HG03064 (cell line): ENCODE results near the gene TMED1.

Experiments
- ATAC-seq: cut with Tn5 transposase; IDR thresholded peaks from one replicate; pipeline ENCODE4 v1.9.1; 2021; ENCODE audit warnings: low read depth; ENCODE audit not compliant: unreplicated experiment

Gene TMED1

DNA sequence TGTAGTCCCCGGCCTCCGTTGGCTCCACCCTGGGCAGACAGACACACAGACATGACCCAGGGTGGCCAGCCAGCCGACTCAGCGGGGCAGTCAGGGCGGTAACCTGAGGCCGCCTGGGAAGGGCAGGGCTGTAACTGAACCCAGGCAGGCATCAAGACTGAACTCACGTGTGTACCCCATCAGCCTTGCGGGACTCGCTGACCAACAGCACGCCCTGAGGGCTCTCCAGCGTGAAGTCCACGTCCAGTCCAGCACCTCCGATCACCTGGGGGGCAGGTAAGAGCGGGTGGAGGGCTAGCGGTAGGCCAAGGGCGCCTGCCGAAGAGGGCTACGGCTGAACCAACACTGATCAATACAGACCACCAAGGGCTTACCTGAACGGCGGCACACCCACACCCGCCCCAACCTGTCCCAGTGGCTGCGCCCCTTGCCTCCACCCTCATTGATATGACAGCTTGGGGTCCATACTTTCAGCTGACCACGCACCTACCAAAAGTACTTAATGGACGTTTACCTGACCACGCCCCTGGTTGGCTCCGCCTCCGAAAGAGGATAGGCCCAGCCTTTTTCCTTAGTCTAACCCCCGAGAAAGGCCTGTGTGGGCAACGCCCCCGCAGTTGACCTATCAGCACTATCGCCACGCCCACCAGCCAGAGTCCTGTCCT lies 791 bp downstream of the TMED1 start:
- no peak for ATAC-seq

DNA sequence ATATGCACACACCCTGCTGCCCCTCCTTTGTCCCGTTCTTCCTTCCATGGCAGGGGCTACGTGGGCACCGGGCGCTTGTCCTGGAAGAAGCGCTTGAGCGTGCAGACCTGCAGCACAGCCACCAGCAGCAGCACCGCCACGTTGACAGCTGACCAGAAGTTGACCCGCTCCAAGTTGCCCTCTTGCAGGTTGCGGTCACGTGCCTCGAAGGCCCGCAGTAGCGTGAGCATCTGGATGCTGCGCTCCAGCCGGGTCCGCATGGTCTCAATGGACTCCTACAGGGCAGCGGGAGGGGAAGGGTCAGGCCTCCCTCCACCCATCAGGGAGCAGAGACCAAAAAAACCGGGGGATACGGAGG lies 3.1 kb downstream of the TMED1 start:
- no peak for ATAC-seq

- no peak for ATAC-seq
Observed at GRCh38 chr19:10831987-10832938, 3.7 kb downstream of the TMED1 start.

- ATAC-seq = no peak
Observed at GRCh38 chr19:10830931-10831779, 4.9 kb downstream of the TMED1 start.

DNA sequence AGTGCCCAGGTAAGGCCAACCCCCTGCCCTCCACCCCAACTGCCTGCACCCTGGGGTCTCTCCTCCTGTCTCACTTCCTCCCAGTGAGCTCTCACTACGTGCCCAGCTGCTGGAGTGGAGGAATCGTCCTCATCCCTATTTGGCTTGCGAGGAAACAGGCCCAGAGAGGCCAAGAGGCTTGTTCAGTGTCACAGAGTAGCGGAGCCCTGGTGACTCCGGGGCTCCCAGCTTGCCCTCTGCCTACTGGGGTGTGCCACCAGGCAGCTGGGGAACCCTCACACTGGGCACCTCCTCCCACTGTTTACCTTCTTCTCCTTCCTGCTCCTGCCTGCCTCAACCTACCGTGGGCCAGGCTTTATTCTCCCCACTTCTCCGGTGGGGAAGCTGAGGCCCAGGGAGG lies 5.6 kb downstream of the TMED1 start:
- ATAC-seq = no peak

GRCh38 chr19:10829967-10830366 lies 6.0 kb downstream of the TMED1 start:
- no peak for ATAC-seq

GRCh38 chr19:10828981-10829821 lies 6.8 kb downstream of the TMED1 start:
- no peak for ATAC-seq

- ATAC-seq = no peak
Observed at GRCh38 chr19:10826846-10827245, 9.2 kb downstream of the TMED1 start.

GRCh38 chr19:10826231-10826630 lies 9.8 kb downstream of the TMED1 start:
- no peak for ATAC-seq

GRCh38 chr19:10823690-10824089 lies 12.3 kb downstream of the TMED1 start:
- no peak for ATAC-seq

- no peak for ATAC-seq
Observed at GRCh38 chr19:10820173-10820572, 15.8 kb downstream of the TMED1 start.

DNA sequence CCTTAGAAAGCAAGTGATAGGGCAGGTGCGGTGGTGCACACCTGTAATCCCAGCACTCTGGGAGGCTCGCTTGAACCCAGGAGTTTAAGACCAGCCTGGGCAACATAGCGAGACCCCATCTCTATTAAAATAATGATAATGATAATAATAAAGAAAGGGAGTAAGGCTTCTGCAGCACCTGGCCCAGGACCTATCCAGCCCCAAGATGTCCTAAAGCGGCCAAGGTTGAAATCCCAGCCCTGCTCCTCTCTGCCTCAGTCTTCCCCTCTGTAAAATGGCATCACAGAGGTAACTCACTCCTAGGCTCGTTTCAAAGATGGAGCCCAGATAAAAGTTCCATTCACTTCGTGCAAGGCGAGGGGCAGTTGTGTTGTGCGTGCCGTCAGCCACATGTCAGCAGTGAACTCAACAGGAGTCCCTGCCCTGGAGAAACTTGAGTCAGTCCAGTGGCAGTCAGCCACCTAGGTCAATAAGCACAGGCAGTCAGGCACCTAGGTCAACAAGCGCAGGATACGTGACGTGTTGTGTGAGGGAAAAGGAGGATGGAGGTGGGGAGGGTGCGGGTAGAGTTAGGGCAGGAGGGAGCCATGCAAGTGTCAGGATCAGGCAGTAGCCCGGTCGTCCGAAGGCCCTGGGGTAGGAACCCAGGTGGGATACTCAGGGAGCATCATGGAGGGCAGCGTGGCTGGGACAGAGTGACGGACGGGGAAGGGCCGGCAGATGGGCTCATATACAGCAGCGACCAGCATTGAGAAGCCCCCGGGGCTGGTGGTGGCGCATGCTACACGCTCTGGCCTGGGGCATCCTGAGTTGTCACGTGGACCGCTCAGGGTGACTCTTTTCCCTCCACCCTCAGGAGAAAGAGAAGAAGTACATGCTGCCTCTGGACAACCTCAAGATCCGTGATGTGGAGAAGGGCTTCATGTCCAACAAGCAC lies 16.6 kb downstream of the TMED1 start:
- ATAC-seq = no peak

GRCh38 chr19:10818301-10819123 lies 17.5 kb downstream of the TMED1 start:
- no peak for ATAC-seq

- ATAC-seq = no peak
Observed at GRCh38 chr19:10817291-10818038, 18.5 kb downstream of the TMED1 start.

- ATAC-seq = no peak
Observed at GRCh38 chr19:10816691-10817090, 19.3 kb downstream of the TMED1 start.

DNA sequence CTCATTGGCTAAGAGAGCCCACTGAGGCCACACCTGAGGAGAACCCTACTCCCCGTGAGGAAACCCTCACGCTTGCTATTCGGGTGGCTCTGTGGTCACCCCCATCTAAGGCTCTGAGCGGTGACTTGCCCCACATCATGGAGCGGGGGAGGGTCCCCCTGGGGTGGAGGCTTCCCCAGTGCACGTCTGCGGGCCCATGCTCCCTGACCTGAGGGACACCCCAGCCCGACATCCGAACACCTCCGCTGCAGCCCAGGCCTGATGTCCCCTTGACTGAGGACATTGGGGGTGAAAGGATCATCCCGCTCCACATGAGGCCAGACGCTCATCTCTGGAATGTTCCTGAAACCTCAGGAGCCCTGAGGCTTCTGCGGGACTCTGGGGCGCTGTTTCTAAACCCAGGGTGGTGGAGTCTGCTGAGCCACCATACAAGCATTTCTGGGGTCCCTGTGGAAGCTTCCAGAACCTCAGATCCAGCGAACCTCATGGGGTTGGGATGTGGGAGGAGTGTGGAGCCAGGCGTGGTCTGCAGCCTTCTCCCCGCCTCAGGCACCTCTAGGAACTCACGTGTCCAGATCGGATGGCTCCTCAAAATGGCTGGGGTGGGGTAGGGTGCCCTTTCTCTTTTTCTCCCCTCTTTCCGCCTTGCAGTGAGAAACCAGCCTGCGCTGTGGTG lies 19.9 kb downstream of the TMED1 start:
- no peak for ATAC-seq

GRCh38 chr19:10815007-10815536 lies 20.9 kb downstream of the TMED1 start:
- no peak for ATAC-seq
